Hepatocyte (in vitro differentiated cells): ENCODE results near the gene TACC2. TPM values are rescaled to one million over a fixed set of nuclear protein-coding genes. Genes with fewer than 3 reads are reported as not detected.

Experiments
- DNase-seq: peaks from one replicate; pipeline ENCODE4 v3.0.0-alpha.2; 2016; ENCODE audit warnings: low spot score
- H2AFZ ChIP-seq: fragments of 200-600 bp; sonication (generic); 2 replicates; pipeline ENCODE4 v1.6.0; 2016; ENCODE audit warnings: antibody characterized with exemption, mild to moderate bottlenecking
- H3K27ac ChIP-seq: fragments of 200-600 bp; sonication (generic); 2 replicates; pipeline ENCODE4 v1.5.1; 2016; ENCODE audit warnings: mild to moderate bottlenecking
- H3K27me3 ChIP-seq: fragments of 200-600 bp; sonication (generic); 2 replicates; pipeline ENCODE4 v1.6.1; 2016
- H3K36me3 ChIP-seq: fragments of 200-600 bp; sonication (generic); replicated peaks from 2 replicates; pipeline ENCODE4 v1.5.1; 2016; ENCODE audit warnings: low read depth; ENCODE audit not compliant: insufficient read depth
- H3K4me1 ChIP-seq: fragments of 200-600 bp; sonication (generic); 2 replicates; pipeline ENCODE4 v1.5.1; 2016; ENCODE audit warnings: mild to moderate bottlenecking, moderate library complexity; ENCODE audit not compliant: insufficient read depth
- H3K4me2 ChIP-seq: fragments of 200-600 bp; sonication (generic); 2 replicates; pipeline ENCODE4 v1.6.0; 2016
- H3K4me3 ChIP-seq: fragments of 200-600 bp; sonication (generic); 2 replicates; pipeline ENCODE4 v1.5.1; 2016; ENCODE audit warnings: mild to moderate bottlenecking
- H3K79me2 ChIP-seq: fragments of 200-600 bp; sonication (generic); 2 replicates; pipeline ENCODE4 v1.6.0; 2017; ENCODE audit warnings: mild to moderate bottlenecking
- H3K9me2 ChIP-seq: fragments of 200-600 bp; sonication (generic); replicated peaks from 2 replicates; pipeline ENCODE4 v1.6.0; 2017; ENCODE audit warnings: mild to moderate bottlenecking; ENCODE audit not compliant: insufficient read depth
- H3K9me3 ChIP-seq: fragments of 200-600 bp; sonication (generic); 2 replicates; pipeline ENCODE4 v1.5.1; 2016; ENCODE audit warnings: low read depth, mild to moderate bottlenecking
- H4K20me1 ChIP-seq: fragments of 200-600 bp; sonication (generic); 2 replicates; pipeline ENCODE4 v1.6.0; 2016; ENCODE audit warnings: mild to moderate bottlenecking; ENCODE audit not compliant: insufficient read depth, poor library complexity, severe bottlenecking
- EZH2 ChIP-seq: fragments of 200-600 bp; sonication (generic); IDR thresholded peaks from 2 replicates; pipeline ENCODE4 v1.6.1; 2016; ENCODE audit warnings: antibody characterized with exemption, mild to moderate bottlenecking, borderline replicate concordance
- EZH2phosphoT487 ChIP-seq: fragments of 200-600 bp; sonication (generic); IDR thresholded peaks from one replicate; pipeline ENCODE4 v1.6.1; 2018; ENCODE audit warnings: antibody characterized with exemption, mild to moderate bottlenecking, low read depth, moderate library complexity; ENCODE audit not compliant: unreplicated experiment, severe bottlenecking
- WGBS: methylation state at CpG from one replicate; pipeline ENCODE4 v1.1.6; 2016; ENCODE audit warnings: low lambda C conversion rate; ENCODE audit errors: missing lambda C conversion rate; 5-methylcytosine and 5-hydroxymethylcytosine counted together
- polyA plus RNA-seq: library from polyadenylated mRNA; unstranded; fragments of >200 nt; fragmentation: Nextera tagmentation; extraction: Ambion mirVana; gene quantifications from 2 replicates; pipeline ENCODE4 v1.2.1, GENCODE V29; 2016
- total RNA-seq: library from RNA; depleted of rRNA; stranded (reverse); fragments of >200 nt; gene quantifications from 2 replicates; pipeline ENCODE4 v1.2.3, GENCODE V29; 2014
- TF ChIP-seq, protein P1 (sequence below): fragments of 200-600 bp; sonication (generic); IDR thresholded peaks from 2 replicates; pipeline ENCODE4 v1.5.1; 2016; ENCODE audit warnings: antibody characterized with exemption, mild to moderate bottlenecking; ENCODE audit not compliant: poor library complexity

Gene TACC2
- total and polyA plus RNA-seq, 2 experiments from 2014 or later = 20.0 to 34.6 TPM

DNA sequence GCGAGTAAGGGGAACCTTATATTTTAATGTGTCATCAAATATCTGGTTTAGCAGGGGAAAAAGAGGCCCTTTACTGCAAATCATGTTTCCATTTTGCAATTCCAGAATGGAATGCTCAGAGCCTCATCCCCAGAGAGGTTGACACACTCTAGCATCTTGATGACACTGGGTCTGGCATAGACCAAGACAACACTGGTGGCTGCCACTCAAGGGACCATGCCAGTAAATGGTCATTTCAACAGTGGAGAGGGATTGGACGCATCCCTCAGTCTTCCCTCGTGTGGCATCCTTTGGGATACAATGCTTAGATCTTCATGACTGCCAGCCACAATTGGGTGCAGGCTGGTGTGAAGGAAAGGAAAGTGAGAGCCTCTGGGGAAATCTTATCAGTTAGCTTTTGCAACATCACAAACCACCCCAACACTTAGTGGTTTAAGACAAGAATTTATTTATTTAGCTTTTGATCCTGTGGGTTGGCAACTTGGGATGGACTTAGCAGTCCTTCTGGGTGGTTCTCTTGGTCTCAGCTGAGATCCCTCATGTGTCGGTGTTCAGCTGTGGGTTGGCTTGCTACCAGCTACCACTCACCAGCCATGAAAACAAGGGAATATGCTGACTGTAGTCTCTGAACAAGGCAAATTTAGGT lies 21.6 kb downstream of the TACC2 start:
- WGBS = 91% methylated on average over 4 of the region's 4 CpGs
- H3K36me3 ChIP-seq = no peaks in the 10 kb centered on the region
- no peak overlapping the region for H3K4me3 ChIP-seq
- H2AFZ ChIP-seq = no peak overlapping the region
- H3K9me2 ChIP-seq = no peaks in the 10 kb centered on the region
- no peak overlapping the region for H3K27ac ChIP-seq
- no peak overlapping the region for H3K4me2 ChIP-seq
- TF ChIP-seq, protein P1, sequence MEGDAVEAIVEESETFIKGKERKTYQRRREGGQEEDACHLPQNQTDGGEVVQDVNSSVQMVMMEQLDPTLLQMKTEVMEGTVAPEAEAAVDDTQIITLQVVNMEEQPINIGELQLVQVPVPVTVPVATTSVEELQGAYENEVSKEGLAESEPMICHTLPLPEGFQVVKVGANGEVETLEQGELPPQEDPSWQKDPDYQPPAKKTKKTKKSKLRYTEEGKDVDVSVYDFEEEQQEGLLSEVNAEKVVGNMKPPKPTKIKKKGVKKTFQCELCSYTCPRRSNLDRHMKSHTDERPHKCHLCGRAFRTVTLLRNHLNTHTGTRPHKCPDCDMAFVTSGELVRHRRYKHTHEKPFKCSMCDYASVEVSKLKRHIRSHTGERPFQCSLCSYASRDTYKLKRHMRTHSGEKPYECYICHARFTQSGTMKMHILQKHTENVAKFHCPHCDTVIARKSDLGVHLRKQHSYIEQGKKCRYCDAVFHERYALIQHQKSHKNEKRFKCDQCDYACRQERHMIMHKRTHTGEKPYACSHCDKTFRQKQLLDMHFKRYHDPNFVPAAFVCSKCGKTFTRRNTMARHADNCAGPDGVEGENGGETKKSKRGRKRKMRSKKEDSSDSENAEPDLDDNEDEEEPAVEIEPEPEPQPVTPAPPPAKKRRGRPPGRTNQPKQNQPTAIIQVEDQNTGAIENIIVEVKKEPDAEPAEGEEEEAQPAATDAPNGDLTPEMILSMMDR = no peak
- TF ChIP-seq EZH2phosphoT487 (no peak), EZH2 (no peak)
- H3K79me2 ChIP-seq = no peaks in the 10 kb centered on the region
- peaks cover 6% of the 10 kb centered on the region for H3K4me1 ChIP-seq
- H3K9me3 ChIP-seq = no peaks in the 10 kb centered on the region
- no peaks in the 10 kb centered on the region for H4K20me1 ChIP-seq
- H3K27me3 ChIP-seq = no peaks in the 10 kb centered on the region
- DNase-seq = no peak

DNA sequence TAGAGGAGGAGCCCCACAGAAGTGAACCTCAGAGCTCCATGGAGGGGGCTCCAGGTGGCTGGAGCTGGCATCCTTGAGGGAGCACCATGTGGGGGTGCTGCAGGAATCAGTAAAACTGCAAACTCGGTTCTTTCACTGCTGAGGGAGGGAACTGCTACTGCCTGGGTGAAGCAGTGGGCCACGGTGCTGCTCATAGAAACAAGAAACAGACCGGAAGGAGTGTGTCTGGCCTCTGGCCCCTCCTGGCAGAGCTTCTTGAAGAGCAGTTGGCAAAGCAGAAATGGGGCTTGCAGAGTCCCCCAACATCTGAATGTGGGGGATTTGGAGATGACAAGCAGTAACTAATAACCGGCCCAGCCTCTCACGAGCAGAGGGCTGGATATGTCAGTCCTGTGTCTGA lies 23.8 kb downstream of the TACC2 start:
- peaks cover 6% of the 10 kb centered on the region for H3K4me1 ChIP-seq
- no peaks in the 10 kb centered on the region for H4K20me1 ChIP-seq
- DNase-seq = no peak
- no peaks in the 10 kb centered on the region for H3K27me3 ChIP-seq
- no peak for TF ChIP-seq EZH2
- TF ChIP-seq EZH2phosphoT487 = no peak
- TF ChIP-seq, protein P1 = no peak
- no peaks in the 10 kb centered on the region for H3K36me3 ChIP-seq
- H2AFZ ChIP-seq = no peak overlapping the region
- 87% methylated on average over 5 of the region's 5 CpGs for WGBS
- H3K27ac ChIP-seq = peak overlapping the region; percentile 91
- no peaks in the 10 kb centered on the region for H3K9me3 ChIP-seq
- H3K4me3 ChIP-seq = no peak overlapping the region
- no peaks in the 10 kb centered on the region for H3K79me2 ChIP-seq
- no peaks in the 10 kb centered on the region for H3K9me2 ChIP-seq
- H3K4me2 ChIP-seq = peak overlapping the region; percentile 9

DNA sequence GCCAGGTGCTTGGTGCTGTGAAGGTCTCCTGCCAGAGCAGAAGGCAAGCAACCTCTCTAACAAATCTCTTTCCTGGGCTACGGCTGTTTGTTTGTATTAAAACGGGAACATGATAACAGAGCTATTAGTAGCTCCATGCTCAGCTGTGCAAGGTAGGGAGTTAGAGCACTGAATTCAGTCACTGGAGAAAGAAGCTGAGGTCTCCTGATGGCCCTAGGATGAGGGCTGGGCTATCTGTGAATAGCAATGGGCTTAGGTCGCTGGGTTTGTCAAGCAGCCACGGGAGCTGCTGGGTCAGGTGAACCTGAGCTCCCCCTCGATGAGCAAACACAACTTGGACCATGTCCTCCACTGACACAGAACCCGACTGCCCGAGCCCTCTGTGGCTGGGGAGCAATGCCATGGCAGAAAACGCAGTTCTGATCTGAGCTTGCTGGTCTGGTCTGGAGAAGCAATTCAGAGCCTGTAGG lies 24.4 kb downstream of the TACC2 start:
- no peak overlapping the region for H3K4me3 ChIP-seq
- peaks cover 11% of the 10 kb centered on the region for H3K4me1 ChIP-seq
- no peak for TF ChIP-seq EZH2
- no peak for TF ChIP-seq EZH2phosphoT487
- TF ChIP-seq, protein P1 = no peak
- H2AFZ ChIP-seq = no peak overlapping the region
- no peaks in the 10 kb centered on the region for H3K9me2 ChIP-seq
- peak overlapping the region; percentile 9 for H3K4me2 ChIP-seq
- H3K79me2 ChIP-seq = no peaks in the 10 kb centered on the region
- no peaks in the 10 kb centered on the region for H3K9me3 ChIP-seq
- WGBS = 39% methylated on average over 8 of the region's 8 CpGs
- H4K20me1 ChIP-seq = no peaks in the 10 kb centered on the region
- H3K36me3 ChIP-seq = no peaks in the 10 kb centered on the region
- no peaks in the 10 kb centered on the region for H3K27me3 ChIP-seq
- peak; percentile 74 for DNase-seq
- peak overlapping the region; percentile 91 for H3K27ac ChIP-seq
